Mesendoderm (in vitro differentiated cells): ENCODE measurements around the gene SEMA5B.

ENCODE experiments used
- DNase-seq: peaks from one replicate; pipeline ENCODE4 v3.0.0; 2013
- H2AK5ac ChIP-seq: 2 replicates; pipeline ENCODE4 v1.6.1; 2013; ENCODE audit warnings: low read length, inconsistent platforms
- H2BK120ac ChIP-seq: 2 replicates; pipeline ENCODE4 v1.6.1; 2013; ENCODE audit warnings: low read depth, mild to moderate bottlenecking, low read length, moderate library complexity, mixed read lengths
- H2BK15ac ChIP-seq: replicated peaks from 2 replicates; pipeline ENCODE4 v1.6.1; 2013; ENCODE audit warnings: low read depth, mild to moderate bottlenecking, moderate library complexity
- H2BK5ac ChIP-seq: 2 replicates; pipeline ENCODE4 v1.6.1; 2013; ENCODE audit warnings: low read length, inconsistent platforms
- H3K18ac ChIP-seq: 2 replicates; pipeline ENCODE4 v1.6.1; 2013; ENCODE audit warnings: mild to moderate bottlenecking, low read length, mixed read lengths
- H3K23ac ChIP-seq: one replicate; pipeline ENCODE4 v1.6.1; 2013; ENCODE audit warnings: low read length
- H3K27ac ChIP-seq: 2 replicates; pipeline ENCODE4 v1.5.1; 2013; ENCODE audit warnings: low read depth, mild to moderate bottlenecking, inconsistent platforms, low read length, moderate library complexity
- H3K27me3 ChIP-seq: 2 replicates; pipeline ENCODE4 v1.6.1; 2013; ENCODE audit warnings: low read length, control low read depth, mild to moderate bottlenecking, inconsistent platforms; ENCODE audit not compliant: insufficient read depth, poor library complexity
- H3K36me3 ChIP-seq: 2 replicates; pipeline ENCODE4 v1.6.1; 2013; ENCODE audit warnings: low read length, inconsistent platforms; ENCODE audit not compliant: control insufficient read depth, insufficient read depth
- H3K4ac ChIP-seq: one replicate; pipeline ENCODE4 v1.6.1; 2013; ENCODE audit warnings: low read depth, mild to moderate bottlenecking, low read length, moderate library complexity
- H3K4me1 ChIP-seq: 2 replicates; pipeline ENCODE4 v1.6.1; 2013; ENCODE audit warnings: low read depth, low read length, inconsistent platforms; ENCODE audit not compliant: control insufficient read depth
- H3K4me2 ChIP-seq: 2 replicates; pipeline ENCODE4 v1.6.1; 2013; ENCODE audit warnings: low read length
- H3K4me3 ChIP-seq: 2 replicates; pipeline ENCODE4 v1.5.1; 2013; ENCODE audit warnings: mild to moderate bottlenecking, low read length
- H3K56ac ChIP-seq: one replicate; pipeline ENCODE4 v1.6.1; 2013; ENCODE audit warnings: low read length
- H3K79me1 ChIP-seq: 2 replicates; pipeline ENCODE4 v1.6.1; 2013; ENCODE audit warnings: low read length, inconsistent platforms
- H3K79me2 ChIP-seq: 2 replicates; pipeline ENCODE4 v1.6.1; 2013; ENCODE audit warnings: mild to moderate bottlenecking, low read length; ENCODE audit not compliant: control insufficient read depth, insufficient read depth
- H3K9ac ChIP-seq: 2 replicates; pipeline ENCODE4 v1.6.1; 2013; ENCODE audit warnings: low read length, inconsistent platforms
- H4K5ac ChIP-seq: one replicate; pipeline ENCODE4 v1.6.1; 2013; ENCODE audit warnings: low read length
- H4K8ac ChIP-seq: one replicate; pipeline ENCODE4 v1.6.1; 2013; ENCODE audit warnings: low read depth, mild to moderate bottlenecking, control low read depth, low read length, moderate library complexity
- WGBS: extraction: QIAGEN DNeasy Blood & Tissue Kit; methylation state at CpG from one replicate; pipeline ENCODE4 v1.1.7; 2013; ENCODE audit warnings: low lambda C conversion rate, missing lambda C conversion rate; ENCODE audit not compliant: insufficient coverage; ENCODE audit errors: extremely low coverage; 5-methylcytosine and 5-hydroxymethylcytosine counted together

The SEMA5B gene

DNA sequence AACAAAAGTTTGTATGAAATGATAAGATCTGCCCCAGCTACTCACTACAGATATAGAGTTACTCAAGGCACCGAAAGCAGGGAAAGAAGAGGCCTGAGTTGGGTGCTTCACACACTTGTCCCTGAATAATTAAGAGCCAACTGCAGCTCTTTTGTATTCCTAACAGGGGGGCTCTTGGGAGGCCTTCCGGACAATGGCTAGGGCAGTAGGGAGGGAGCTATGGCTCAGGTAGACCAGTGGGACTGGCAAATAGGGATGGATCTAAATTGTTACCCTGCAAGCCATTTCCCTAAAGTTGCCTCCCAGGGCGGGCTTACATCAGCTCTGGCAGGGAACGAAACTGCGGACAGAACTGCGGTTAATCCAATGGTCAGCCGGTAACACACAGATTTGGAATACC, 6.2 kb downstream of the SEMA5B start:
- H3K23ac ChIP-seq: no peak overlapping the region
- no peak overlapping the region for H3K27ac ChIP-seq
- peak overlapping the region; percentile 9 for H3K9ac ChIP-seq
- peaks cover 2% of the 10 kb centered on the region for H3K79me1 ChIP-seq
- no peak overlapping the region for H4K8ac ChIP-seq
- H3K4me1 ChIP-seq: peaks cover 21% of the 10 kb centered on the region
- H3K56ac ChIP-seq: no peak overlapping the region
- H3K4me3 ChIP-seq: no peak overlapping the region
- H3K18ac ChIP-seq: no peak overlapping the region
- H2BK120ac ChIP-seq: no peak overlapping the region
- H3K79me2 ChIP-seq: no peaks in the 10 kb centered on the region
- H4K5ac ChIP-seq: no peak overlapping the region
- DNase-seq: peak; percentile 78
- no peaks in the 10 kb centered on the region for H3K36me3 ChIP-seq
- peaks cover 3% of the 10 kb centered on the region for H3K27me3 ChIP-seq
- H2BK15ac ChIP-seq: no peak overlapping the region
- H3K4me2 ChIP-seq: no peak overlapping the region
- no peak overlapping the region for H2AK5ac ChIP-seq
- H3K4ac ChIP-seq: no peak overlapping the region
- no CpG with 5 or more reads among the region's 7 CpGs for WGBS
- H2BK5ac ChIP-seq: no peak overlapping the region

DNA sequence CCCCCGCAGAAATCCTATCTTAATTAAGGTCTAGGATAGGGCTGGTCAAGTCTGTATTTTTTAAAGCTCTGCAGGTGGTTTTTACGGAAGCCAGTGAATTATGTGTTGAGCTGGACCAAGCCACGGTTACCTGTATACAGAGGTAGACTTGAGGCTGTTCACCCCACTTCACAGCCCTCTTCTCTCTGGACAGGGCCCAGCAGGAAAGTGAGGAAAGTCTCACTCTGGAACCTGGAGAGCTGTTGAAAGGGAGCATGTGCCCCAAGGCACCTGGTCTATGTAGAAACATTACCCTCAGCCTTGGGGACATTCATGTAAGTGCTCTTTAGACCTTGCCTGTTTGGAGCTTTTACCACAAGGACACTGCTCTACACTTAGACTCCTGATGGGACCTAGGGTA, 6.9 kb downstream of the SEMA5B start:
- no peaks in the 10 kb centered on the region for H3K36me3 ChIP-seq
- H3K4ac ChIP-seq: no peak overlapping the region
- H4K5ac ChIP-seq: no peak overlapping the region
- H3K4me3 ChIP-seq: no peak overlapping the region
- no peak overlapping the region for H2BK15ac ChIP-seq
- H3K27ac ChIP-seq: no peak overlapping the region
- no peak overlapping the region for H4K8ac ChIP-seq
- H3K23ac ChIP-seq: peak overlapping the region; percentile 48
- peak overlapping the region; percentile 47 for H2BK5ac ChIP-seq
- peak overlapping the region; percentile 65 for H3K56ac ChIP-seq
- no peak overlapping the region for H2BK120ac ChIP-seq
- no peak overlapping the region for H2AK5ac ChIP-seq
- peak overlapping the region; percentile 6 for H3K18ac ChIP-seq
- no CpG with 5 or more reads among the region's 3 CpGs for WGBS
- H3K4me2 ChIP-seq: no peak overlapping the region
- H3K79me2 ChIP-seq: no peaks in the 10 kb centered on the region
- H3K4me1 ChIP-seq: peaks cover 20% of the 10 kb centered on the region
- H3K9ac ChIP-seq: peak overlapping the region; percentile 2
- H3K27me3 ChIP-seq: peaks cover 3% of the 10 kb centered on the region
- no peak for DNase-seq
- peaks cover 2% of the 10 kb centered on the region for H3K79me1 ChIP-seq

DNA sequence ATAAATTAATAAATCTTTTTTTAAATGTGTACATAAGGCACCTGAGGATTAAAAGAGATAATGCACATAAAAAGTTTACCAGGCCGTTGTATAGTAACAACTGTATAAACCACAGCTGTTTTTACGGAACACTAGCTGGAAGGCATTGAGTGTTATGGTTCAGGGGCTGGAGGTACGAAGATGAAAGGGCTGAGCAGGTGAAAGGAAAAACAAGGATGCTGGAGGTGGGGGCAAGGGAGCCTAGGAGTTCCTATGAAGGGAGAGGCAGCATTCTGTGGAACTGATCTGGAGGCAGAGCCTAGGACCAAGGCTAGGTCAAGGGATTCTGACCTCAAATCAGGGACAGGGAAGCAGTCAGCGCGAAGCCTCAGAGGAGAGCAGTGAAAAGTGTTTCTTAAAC, 8.0 kb downstream of the SEMA5B start:
- H4K8ac ChIP-seq: no peak overlapping the region
- H3K23ac ChIP-seq: no peak overlapping the region
- H3K9ac ChIP-seq: no peak overlapping the region
- H3K27ac ChIP-seq: no peak overlapping the region
- H3K4me3 ChIP-seq: no peak overlapping the region
- no peak overlapping the region for H2BK15ac ChIP-seq
- no peak overlapping the region for H3K18ac ChIP-seq
- H3K36me3 ChIP-seq: no peaks in the 10 kb centered on the region
- no peaks in the 10 kb centered on the region for H3K79me2 ChIP-seq
- peaks cover 20% of the 10 kb centered on the region for H3K4me1 ChIP-seq
- no peak overlapping the region for H3K4ac ChIP-seq
- H3K4me2 ChIP-seq: no peak overlapping the region
- H2BK120ac ChIP-seq: no peak overlapping the region
- peaks cover 3% of the 10 kb centered on the region for H3K27me3 ChIP-seq
- no peak for DNase-seq
- H4K5ac ChIP-seq: no peak overlapping the region
- no peak overlapping the region for H2AK5ac ChIP-seq
- peaks cover 2% of the 10 kb centered on the region for H3K79me1 ChIP-seq
- no peak overlapping the region for H2BK5ac ChIP-seq
- no peak overlapping the region for H3K56ac ChIP-seq
- WGBS: no CpG with 5 or more reads among the region's 5 CpGs

DNA sequence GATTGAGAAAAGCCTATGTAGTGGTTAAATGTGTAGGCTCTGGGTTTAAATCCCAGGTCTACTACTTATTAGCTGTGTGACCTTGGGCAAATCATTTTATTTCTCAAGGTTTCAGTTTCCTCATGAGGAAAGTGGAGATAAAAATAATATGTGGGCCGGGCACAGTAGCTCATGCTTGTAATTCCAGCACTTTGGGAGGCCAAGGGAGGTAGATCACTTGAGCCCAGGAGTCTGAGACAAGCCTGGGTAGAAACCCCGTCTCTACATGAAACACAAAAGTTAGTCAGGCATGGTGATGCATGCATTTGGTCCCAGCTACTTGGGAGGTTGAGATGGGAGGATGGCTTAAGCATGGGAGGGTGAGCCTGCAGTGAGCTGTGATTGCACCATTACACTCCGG, 8.4 kb downstream of the SEMA5B start:
- Histone ChIP-seq H3K18ac (no peak overlapping the region), H4K5ac (no peak overlapping the region), H3K4me1 (peaks cover 20% of the 10 kb centered on the region), H3K27me3 (no peaks in the 10 kb centered on the region), H3K4ac (no peak overlapping the region), H3K4me2 (no peak overlapping the region), H3K27ac (no peak overlapping the region), H3K79me2 (no peaks in the 10 kb centered on the region), H3K23ac (no peak overlapping the region), H2AK5ac (no peak overlapping the region), H2BK120ac (no peak overlapping the region), H2BK5ac (no peak overlapping the region), H3K79me1 (peaks cover 2% of the 10 kb centered on the region), H2BK15ac (no peak overlapping the region), H3K56ac (no peak overlapping the region), H4K8ac (no peak overlapping the region), H3K36me3 (no peaks in the 10 kb centered on the region), H3K4me3 (no peak overlapping the region), H3K9ac (no peak overlapping the region)
- no peak for DNase-seq
- no CpG with 5 or more reads among the region's 3 CpGs for WGBS

DNA sequence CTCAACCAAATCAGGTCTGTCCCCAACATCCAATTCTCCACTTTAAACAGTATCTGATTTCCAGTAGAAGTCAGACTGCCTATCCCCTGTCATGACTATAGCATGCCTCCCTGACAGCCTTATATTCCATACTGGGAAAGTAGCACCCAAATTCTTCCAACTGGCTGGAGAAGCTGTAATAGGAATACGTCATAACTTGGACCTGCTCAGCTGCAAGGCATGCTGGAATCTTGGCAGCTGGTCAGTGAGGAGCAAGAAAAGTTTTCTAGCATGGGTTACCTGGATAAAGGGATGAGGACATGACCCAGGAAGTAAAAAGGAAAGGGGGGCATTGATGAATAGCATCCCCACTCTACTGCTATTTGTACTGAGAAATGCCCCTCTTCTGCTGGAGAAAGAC, 8.9 kb downstream of the SEMA5B start:
- no CpG with 5 or more reads among the region's 1 CpG for WGBS
- no peak overlapping the region for H3K56ac ChIP-seq
- no peak overlapping the region for H3K9ac ChIP-seq
- no peak overlapping the region for H3K18ac ChIP-seq
- no peaks in the 10 kb centered on the region for H3K36me3 ChIP-seq
- no peak overlapping the region for H2BK5ac ChIP-seq
- no peak overlapping the region for H2BK15ac ChIP-seq
- no peak overlapping the region for H3K4me3 ChIP-seq
- no peak overlapping the region for H3K4ac ChIP-seq
- DNase-seq: no peak
- H2AK5ac ChIP-seq: no peak overlapping the region
- H3K27ac ChIP-seq: no peak overlapping the region
- no peaks in the 10 kb centered on the region for H3K79me2 ChIP-seq
- H3K4me2 ChIP-seq: no peak overlapping the region
- no peaks in the 10 kb centered on the region for H3K27me3 ChIP-seq
- H2BK120ac ChIP-seq: no peak overlapping the region
- H3K23ac ChIP-seq: no peak overlapping the region
- no peak overlapping the region for H4K8ac ChIP-seq
- H3K4me1 ChIP-seq: peaks cover 20% of the 10 kb centered on the region
- H4K5ac ChIP-seq: no peak overlapping the region
- H3K79me1 ChIP-seq: peaks cover 1% of the 10 kb centered on the region

DNA sequence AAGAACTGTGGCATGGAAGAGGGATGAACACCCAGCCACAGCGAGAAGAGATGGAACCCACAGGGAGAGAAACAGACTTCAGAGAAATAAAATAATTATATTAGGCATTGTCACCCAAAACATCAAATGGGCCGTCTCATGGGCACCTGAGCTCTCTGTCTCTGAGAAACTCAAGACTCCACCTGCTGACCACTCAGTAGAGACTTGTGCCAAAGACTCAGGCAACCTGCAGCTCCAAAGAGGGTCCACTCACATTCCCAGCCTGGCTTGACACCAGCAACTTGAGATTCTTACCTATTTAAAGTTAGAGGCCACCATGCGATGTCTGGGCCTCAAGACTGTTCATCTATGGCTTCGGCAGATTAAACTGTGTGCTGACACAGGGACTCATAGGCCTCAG, 12.0 kb downstream of the SEMA5B start:
- Histone ChIP-seq H2AK5ac (no peak overlapping the region), H3K56ac (no peak overlapping the region), H3K4me2 (no peak overlapping the region), H3K23ac (no peak overlapping the region), H4K8ac (no peak overlapping the region), H3K9ac (no peak overlapping the region), H2BK5ac (no peak overlapping the region), H3K79me1 (no peaks in the 10 kb centered on the region), H3K4ac (no peak overlapping the region), H3K4me1 (peaks cover 3% of the 10 kb centered on the region), H2BK120ac (no peak overlapping the region), H2BK15ac (no peak overlapping the region), H4K5ac (no peak overlapping the region), H3K4me3 (no peak overlapping the region), H3K27ac (no peak overlapping the region), H3K18ac (no peak overlapping the region), H3K36me3 (no peaks in the 10 kb centered on the region), H3K79me2 (no peaks in the 10 kb centered on the region), H3K27me3 (no peaks in the 10 kb centered on the region)
- no CpG with 5 or more reads among the region's 4 CpGs for WGBS
- DNase-seq: peak; percentile 47
